Astrocyte of the hippocampus (primary cell): Measurements from ENCODE around the gene GALNT8.
"Not testable (repeated sequence)": the region's sequence is repeated elsewhere in the genome, so short reads cannot be mapped to it uniquely, and the experiment has no call there.

ENCODE experiments used
- DNase-seq: peaks from one replicate; pipeline ENCODE4 v3.0.0; 2011; ENCODE audit warnings: low read depth, low spot score

Gene GALNT8

GRCh38 chr12:4743046-4743445 lies 22.8 kb downstream of the GALNT8 start:
- no peak for DNase-seq

- no peak for DNase-seq
These were observed 24.5 kb downstream of the GALNT8 start for GRCh38 chr12:4744709-4745108.

GRCh38 chr12:4745249-4745648 lies 25.0 kb downstream of the GALNT8 start:
- no peak for DNase-seq

GRCh38 chr12:4751654-4752053 lies 31.5 kb downstream of the GALNT8 start:
- DNase-seq = not testable (repeated sequence)

GRCh38 chr12:4762773-4763172 lies 42.6 kb downstream of the GALNT8 start:
- DNase-seq = no peak

- DNase-seq = peak; percentile 7
These were observed 43.3 kb downstream of the GALNT8 start for GRCh38 chr12:4763549-4763948.

GRCh38 chr12:4766445-4766844 lies 46.2 kb downstream of the GALNT8 start:
- no peak for DNase-seq

GRCh38 chr12:4767186-4767585 lies 47.0 kb downstream of the GALNT8 start:
- DNase-seq = no peak

GRCh38 chr12:4768341-4768740 lies 48.1 kb downstream of the GALNT8 start:
- DNase-seq = no peak

GRCh38 chr12:4769073-4769472 lies 48.9 kb downstream of the GALNT8 start:
- DNase-seq = no peak

- no peak for DNase-seq
These were observed 51.2 kb downstream of the GALNT8 start for GRCh38 chr12:4771172-4771959.

GRCh38 chr12:4771960-4772566 lies 51.9 kb downstream of the GALNT8 start:
- no peak for DNase-seq

GRCh38 chr12:4775936-4776335 lies 55.7 kb downstream of the GALNT8 start:
- no peak for DNase-seq

GRCh38 chr12:4779749-4780148 lies 59.5 kb downstream of the GALNT8 start:
- DNase-seq = no peak

- peak; percentile 22 for DNase-seq
These were observed 60.7 kb downstream of the GALNT8 start for GRCh38 chr12:4780641-4781611.

GRCh38 chr12:4784404-4785054 lies 64.3 kb downstream of the GALNT8 start:
- DNase-seq = no peak

GRCh38 chr12:4786795-4787194 lies 66.6 kb downstream of the GALNT8 start:
- DNase-seq = no peak

- no peak for DNase-seq
These were observed 67.8 kb downstream of the GALNT8 start for GRCh38 chr12:4787965-4788364.

- DNase-seq = no peak
These were observed 69.6 kb downstream of the GALNT8 start for GRCh38 chr12:4789776-4790175.

- no peak for DNase-seq
These were observed 71.3 kb downstream of the GALNT8 start for GRCh38 chr12:4791497-4791896.

GRCh38 chr12:4794491-4794890 lies 74.3 kb downstream of the GALNT8 start:
- no peak for DNase-seq

- DNase-seq = no peak
These were observed 76.0 kb downstream of the GALNT8 start for GRCh38 chr12:4796216-4796615.
